Neuronal stem cell (in vitro differentiated cells): ENCODE measurements around the gene MAGEA2B.
"Not testable (repeated sequence)": the region's sequence is repeated elsewhere in the genome, so short reads cannot be mapped to it uniquely, and the experiment has no call there.

Experiments used
- DNase-seq: peaks from one replicate; pipeline ENCODE4 v3.0.0-alpha.2; 2013; ENCODE audit warnings: low spot score
- H2AFZ ChIP-seq: one replicate; pipeline ENCODE4 v1.6.1; 2013; ENCODE audit warnings: mild to moderate bottlenecking, low read length, inconsistent platforms
- H2AK5ac ChIP-seq: 2 replicates; pipeline ENCODE4 v1.6.1; 2013; ENCODE audit warnings: low read depth, mild to moderate bottlenecking, inconsistent platforms, low read length, moderate library complexity, mixed read lengths
- H2BK120ac ChIP-seq: 2 replicates; pipeline ENCODE4 v1.6.1; 2013; ENCODE audit warnings: low read depth, mild to moderate bottlenecking, inconsistent platforms, low read length, moderate library complexity, mixed read lengths
- H2BK12ac ChIP-seq: one replicate; pipeline ENCODE4 v1.6.1; 2013; ENCODE audit warnings: low read length, inconsistent platforms
- H2BK15ac ChIP-seq: 2 replicates; pipeline ENCODE4 v1.6.1; 2013; ENCODE audit warnings: mild to moderate bottlenecking, low read length, inconsistent platforms, mixed read lengths
- H2BK5ac ChIP-seq: one replicate; pipeline ENCODE4 v1.6.1; 2013; ENCODE audit warnings: inconsistent platforms, mild to moderate bottlenecking, low read length, moderate library complexity
- H3K14ac ChIP-seq: one replicate; pipeline ENCODE4 v1.6.1; 2013; ENCODE audit warnings: low read length, inconsistent platforms
- H3K18ac ChIP-seq: 2 replicates; pipeline ENCODE4 v1.6.1; 2013; ENCODE audit warnings: low read length, inconsistent platforms
- H3K23ac ChIP-seq: 2 replicates; pipeline ENCODE4 v1.6.1; 2013; ENCODE audit warnings: low read depth, mild to moderate bottlenecking, mixed read lengths, low read length, inconsistent platforms; ENCODE audit not compliant: poor library complexity
- H3K27ac ChIP-seq: replicated peaks from 3 replicates; pipeline ENCODE4 v1.5.1; 2013; ENCODE audit warnings: low read length, inconsistent platforms
- H3K27me3 ChIP-seq, 3 experiments: 2 replicates each; pipeline ENCODE4 v1.6.1; 2013; ENCODE audit warnings: low read length in 3 of 3, mild to moderate bottlenecking in 2 of 3, inconsistent platforms in 1 of 3, low read depth in 1 of 3, mixed read lengths in 1 of 3, moderate library complexity in 1 of 3; ENCODE audit not compliant: control insufficient read depth in 3 of 3, insufficient read depth in 3 of 3
- H3K36me3 ChIP-seq, 2 donors: replicated peaks in 1 of 2; 2 replicates each; pipeline ENCODE4 v1.6.1; 2013; ENCODE audit warnings: low read length in 2 of 2; ENCODE audit not compliant: control insufficient read depth in 2 of 2, insufficient read depth in 2 of 2
- H3K4ac ChIP-seq: 2 replicates; pipeline ENCODE4 v1.6.1; 2013; ENCODE audit warnings: inconsistent platforms, mild to moderate bottlenecking, low read length, moderate library complexity
- H3K4me1 ChIP-seq, 2 donors: 1 replicate in 1 of 2; 2 replicates in 1 of 2; pipeline ENCODE4 v1.6.1; 2013; ENCODE audit warnings: low read length in 2 of 2, low read depth in 1 of 2; ENCODE audit not compliant: control insufficient read depth in 2 of 2, insufficient read depth in 1 of 2
- H3K4me2 ChIP-seq: one replicate; pipeline ENCODE4 v1.6.1; 2013; ENCODE audit warnings: mild to moderate bottlenecking, low read length, inconsistent platforms; ENCODE audit not compliant: insufficient read depth, poor library complexity, severe bottlenecking
- H3K4me3 ChIP-seq, 2 donors: 2 replicates each; pipeline ENCODE4 v1.5.1; 2013; ENCODE audit warnings: low read length in 2 of 2, mild to moderate bottlenecking in 2 of 2, inconsistent platforms in 1 of 2, moderate library complexity in 1 of 2
- H3K79me1 ChIP-seq: one replicate; pipeline ENCODE4 v1.6.1; 2013; ENCODE audit warnings: low read depth, mild to moderate bottlenecking, inconsistent platforms, low read length, moderate library complexity
- H3K9ac ChIP-seq: one replicate; pipeline ENCODE4 v1.6.1; 2013; ENCODE audit warnings: mild to moderate bottlenecking, low read depth, low read length, inconsistent platforms; ENCODE audit not compliant: poor library complexity
- H3K9me3 ChIP-seq, 2 donors: replicated peaks in 1 of 2; 2 replicates each; pipeline versions ENCODE3 to v1.6.1; 2013; ENCODE audit warnings: low read length in 2 of 2, mild to moderate bottlenecking in 2 of 2, inconsistent platforms in 1 of 2, low read depth in 1 of 2, mixed read lengths in 1 of 2, moderate library complexity in 1 of 2; ENCODE audit not compliant: control insufficient read depth in 2 of 2, insufficient read depth in 1 of 2
- H4K8ac ChIP-seq: one replicate; pipeline ENCODE4 v1.6.1; 2013; ENCODE audit warnings: low read depth, mild to moderate bottlenecking, inconsistent platforms, low read length, moderate library complexity
- H4K91ac ChIP-seq: one replicate; pipeline ENCODE4 v1.6.1; 2013; ENCODE audit warnings: low read length, low read depth, mild to moderate bottlenecking, inconsistent platforms; ENCODE audit not compliant: poor library complexity
- WGBS, 2 donors: extraction: QIAGEN DNeasy Blood & Tissue Kit; methylation state at CpG; one replicate each; pipeline ENCODE4 v1.1.7; 2013; ENCODE audit warnings: missing lambda C conversion rate in 2 of 2, mixed read lengths in 1 of 2; ENCODE audit not compliant: insufficient read length in 2 of 2, insufficient replicate concordance in 1 of 2; ENCODE audit errors: extremely low coverage in 2 of 2; 5-methylcytosine and 5-hydroxymethylcytosine counted together

MAGEA2B gene

GRCh38 chrX:152753686-152754650 is 39.5 kb downstream of the MAGEA2B start, which contains the start of gene MAGEA2:
TSS of gene MAGEA2 (minus strand) at chrX:152753842. CDS start at chrX:152751363, 2,479 bp downstream.
- H2AK5ac ChIP-seq, H2BK12ac ChIP-seq, H3K9me3 ChIP-seq, H3K4me1 ChIP-seq, H3K9ac ChIP-seq, H3K4me2 ChIP-seq, H2AFZ ChIP-seq, H3K23ac ChIP-seq, H3K4ac ChIP-seq, H3K4me3 ChIP-seq, H4K8ac ChIP-seq, H2BK120ac ChIP-seq, H2BK15ac ChIP-seq, H3K18ac ChIP-seq, H3K27ac ChIP-seq, DNase-seq, H3K14ac ChIP-seq, H4K91ac ChIP-seq, H3K36me3 ChIP-seq, H3K79me1 ChIP-seq, H3K27me3 ChIP-seq, H2BK5ac ChIP-seq: not testable (repeated sequence)
- WGBS, 2 donors: no CpG with 5 or more reads among the region's 35 CpGs

- not testable (repeated sequence) for H3K4me2 ChIP-seq, H3K14ac ChIP-seq, H3K36me3 ChIP-seq, DNase-seq, H3K18ac ChIP-seq, H3K23ac ChIP-seq, H2AK5ac ChIP-seq, H4K8ac ChIP-seq, H3K27me3 ChIP-seq, H4K91ac ChIP-seq, H2BK12ac ChIP-seq, H3K4ac ChIP-seq, H3K4me1 ChIP-seq, H3K9ac ChIP-seq, H2BK120ac ChIP-seq, H3K27ac ChIP-seq, H2BK15ac ChIP-seq, H3K4me3 ChIP-seq, H3K9me3 ChIP-seq, H2BK5ac ChIP-seq, H3K79me1 ChIP-seq, H2AFZ ChIP-seq
- WGBS, 2 donors: no CpG with 5 or more reads among the region's 5 CpGs
Observed at GRCh38 chrX:152754871-152755270, 40.4 kb downstream of the MAGEA2B start.

- not testable (repeated sequence) for H3K36me3 ChIP-seq, H3K14ac ChIP-seq, H3K18ac ChIP-seq, H4K8ac ChIP-seq, H3K79me1 ChIP-seq, H2BK120ac ChIP-seq, DNase-seq, H4K91ac ChIP-seq, H3K4me3 ChIP-seq, H3K9ac ChIP-seq, H3K23ac ChIP-seq, H3K27ac ChIP-seq, H2BK15ac ChIP-seq, H3K4me2 ChIP-seq, H3K27me3 ChIP-seq, H3K4ac ChIP-seq, H2BK12ac ChIP-seq, H2AFZ ChIP-seq, H3K9me3 ChIP-seq, H2AK5ac ChIP-seq, H3K4me1 ChIP-seq, H2BK5ac ChIP-seq
- no CpG with 5 or more reads among the region's 2 CpGs for WGBS, 2 donors
Observed at GRCh38 chrX:152758918-152759317, 44.5 kb downstream of the MAGEA2B start, which contains the start of gene CSAG3. TSS of gene CSAG3 (plus strand) at chrX:152759218.

- H3K4ac ChIP-seq, H2BK120ac ChIP-seq, H3K23ac ChIP-seq, H3K4me1 ChIP-seq, H3K36me3 ChIP-seq, H3K9me3 ChIP-seq, H2BK15ac ChIP-seq, H3K27me3 ChIP-seq, H2BK12ac ChIP-seq, H3K18ac ChIP-seq, DNase-seq, H3K27ac ChIP-seq, H2AK5ac ChIP-seq, H3K9ac ChIP-seq, H2BK5ac ChIP-seq, H4K8ac ChIP-seq, H3K14ac ChIP-seq, H3K4me3 ChIP-seq, H2AFZ ChIP-seq, H4K91ac ChIP-seq, H3K4me2 ChIP-seq, H3K79me1 ChIP-seq: not testable (repeated sequence)
- WGBS, 2 donors: no CpG with 5 or more reads among the region's 7 CpGs
Observed at GRCh38 chrX:152759544-152759943, 45.1 kb downstream of the MAGEA2B start.
